BJ (cell line): Measurements from ENCODE around the gene CD22. TPM values are rescaled to one million over a fixed set of nuclear protein-coding genes. Genes with fewer than 3 reads are reported as not detected.
"Not testable (repeated sequence)": the region's sequence is repeated elsewhere in the genome, so short reads cannot be mapped to it uniquely, and the experiment has no call there.

Experiments
- CTCF ChIA-PET: fragments of 350-600 bp; formaldehyde crosslinking; extraction: SDS; loops from one replicate; lab custom pipeline; 2021; ENCODE audit warnings: antibody characterized with exemption, inconsistent platforms; lab: Yijun Ruan, JAX
- POLR2A ChIA-PET: fragments of 300-600 bp; sonication (Branson Sonifier 250); formaldehyde crosslinking; extraction: SDS; loops from one replicate; lab custom pipeline; 2021; ENCODE audit warnings: antibody characterized with exemption; lab: Charles Lee
- DNase-seq: peaks from one replicate; pipeline ENCODE4 v3.0.0-alpha.2; 2011; ENCODE audit warnings: low read depth
- H3K27me3 ChIP-seq: 2 replicates; pipeline ENCODE4 v1.6.0; 2011; ENCODE audit warnings: low read length; ENCODE audit not compliant: control insufficient read depth, insufficient read depth
- H3K36me3 ChIP-seq: 2 replicates; pipeline ENCODE4 v1.5.1; 2011; ENCODE audit warnings: low read length; ENCODE audit not compliant: control insufficient read depth, insufficient read depth
- H3K4me3 ChIP-seq: 2 replicates; pipeline ENCODE4 v1.5.1; 2011; ENCODE audit warnings: low read depth, mild to moderate bottlenecking, control low read depth, low read length
- polyA plus RNA-seq: library from polyadenylated mRNA; depleted of rRNA; stranded (reverse); fragments of >200 nt; gene quantifications from 2 replicates; pipeline ENCODE4 v1.2.3, GENCODE V29; 2011
- TF ChIP-seq, protein P1 (sequence below): IDR thresholded peaks from 2 replicates; pipeline ENCODE4 v1.5.1; 2011; ENCODE audit warnings: low read depth, mild to moderate bottlenecking, control low read depth, inconsistent platforms, low read length, moderate library complexity; ENCODE audit not compliant: insufficient read depth

Gene CD22
- polyA plus RNA-seq, 1 experiment = not detected

DNA sequence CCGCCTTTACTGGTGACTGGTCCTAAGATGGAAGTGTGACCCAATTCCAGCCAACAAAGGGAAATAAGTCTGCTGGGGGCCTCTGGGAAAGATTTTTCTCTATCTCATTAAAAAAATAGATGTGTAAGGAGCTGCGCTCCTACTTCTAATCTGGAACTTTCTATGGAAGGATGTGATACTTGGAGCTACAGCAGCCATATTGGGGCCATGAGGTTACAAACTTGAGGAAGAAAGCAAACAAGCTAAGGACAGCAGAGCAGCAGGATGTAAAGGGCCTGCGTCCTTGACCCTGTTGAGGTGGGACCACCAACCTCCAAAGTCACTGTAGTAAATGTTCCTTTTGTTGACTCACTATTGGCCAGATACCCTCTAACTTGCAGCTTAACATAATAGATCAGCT, 49.4 kb downstream of the CD22 start:
- TF ChIP-seq, protein P1, sequence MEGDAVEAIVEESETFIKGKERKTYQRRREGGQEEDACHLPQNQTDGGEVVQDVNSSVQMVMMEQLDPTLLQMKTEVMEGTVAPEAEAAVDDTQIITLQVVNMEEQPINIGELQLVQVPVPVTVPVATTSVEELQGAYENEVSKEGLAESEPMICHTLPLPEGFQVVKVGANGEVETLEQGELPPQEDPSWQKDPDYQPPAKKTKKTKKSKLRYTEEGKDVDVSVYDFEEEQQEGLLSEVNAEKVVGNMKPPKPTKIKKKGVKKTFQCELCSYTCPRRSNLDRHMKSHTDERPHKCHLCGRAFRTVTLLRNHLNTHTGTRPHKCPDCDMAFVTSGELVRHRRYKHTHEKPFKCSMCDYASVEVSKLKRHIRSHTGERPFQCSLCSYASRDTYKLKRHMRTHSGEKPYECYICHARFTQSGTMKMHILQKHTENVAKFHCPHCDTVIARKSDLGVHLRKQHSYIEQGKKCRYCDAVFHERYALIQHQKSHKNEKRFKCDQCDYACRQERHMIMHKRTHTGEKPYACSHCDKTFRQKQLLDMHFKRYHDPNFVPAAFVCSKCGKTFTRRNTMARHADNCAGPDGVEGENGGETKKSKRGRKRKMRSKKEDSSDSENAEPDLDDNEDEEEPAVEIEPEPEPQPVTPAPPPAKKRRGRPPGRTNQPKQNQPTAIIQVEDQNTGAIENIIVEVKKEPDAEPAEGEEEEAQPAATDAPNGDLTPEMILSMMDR = no peak
- no peak for DNase-seq
- ChIA-PET CTCF (interaction anchor here (0.5 kb wide), 1 partner anchor 29 kb away, joined by 3 read pairs; no protein-coding TSS in a partner anchor), POLR2A (no interaction called here)
- Histone ChIP-seq H3K4me3 (no peak overlapping the region), H3K27me3 (no peaks in the 10 kb centered on the region), H3K36me3 (no peaks in the 10 kb centered on the region)

DNA sequence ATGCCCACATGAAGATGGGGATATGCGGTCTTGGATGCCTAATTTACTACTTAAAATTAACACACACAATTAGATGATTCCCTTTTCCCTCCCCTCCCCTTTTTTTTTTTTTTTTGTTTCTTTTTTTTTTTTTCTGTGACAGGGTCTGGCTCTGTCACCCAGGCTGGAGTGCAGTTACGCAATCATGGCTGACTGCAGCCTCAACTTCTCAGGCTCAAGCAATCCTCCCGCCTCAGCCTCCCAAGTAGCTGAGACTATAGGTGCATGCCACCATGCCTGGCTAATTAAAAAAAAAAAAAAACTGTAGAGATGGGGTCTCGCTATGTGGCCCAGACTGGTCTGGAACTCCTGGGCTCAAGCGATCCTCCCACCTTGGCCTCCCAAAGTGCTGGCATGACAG, 50.6 kb downstream of the CD22 start:
- DNase-seq, POLR2A ChIA-PET, H3K27me3 ChIP-seq, H3K4me3 ChIP-seq, CTCF ChIA-PET, H3K36me3 ChIP-seq: not testable (repeated sequence)

DNA sequence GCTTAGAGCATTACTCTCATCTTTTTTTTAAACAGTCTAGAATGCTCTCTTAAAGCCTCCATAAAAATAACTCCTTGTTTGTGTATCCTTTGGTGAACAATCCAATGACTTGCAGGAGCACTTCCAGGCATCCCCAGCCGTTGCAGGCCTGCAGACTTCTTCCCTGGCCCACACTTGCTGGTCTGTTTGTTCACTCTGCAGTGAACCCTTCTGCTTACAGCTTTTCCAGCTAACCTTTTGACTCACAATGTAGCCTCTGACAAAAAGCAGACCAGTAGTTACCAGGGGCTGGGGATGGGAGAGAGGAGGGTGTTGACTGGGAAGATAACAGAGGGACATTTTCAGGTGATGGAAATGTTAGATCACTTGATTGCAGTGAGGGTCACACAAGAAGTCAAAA, 51.0 kb downstream of the CD22 start:
- TF ChIP-seq, protein P1 = no peak
- no peak for DNase-seq
- no peaks in the 10 kb centered on the region for H3K36me3 ChIP-seq
- POLR2A ChIA-PET = no interaction called here
- no peak overlapping the region for H3K4me3 ChIP-seq
- CTCF ChIA-PET = no interaction called here
- H3K27me3 ChIP-seq = no peaks in the 10 kb centered on the region

DNA sequence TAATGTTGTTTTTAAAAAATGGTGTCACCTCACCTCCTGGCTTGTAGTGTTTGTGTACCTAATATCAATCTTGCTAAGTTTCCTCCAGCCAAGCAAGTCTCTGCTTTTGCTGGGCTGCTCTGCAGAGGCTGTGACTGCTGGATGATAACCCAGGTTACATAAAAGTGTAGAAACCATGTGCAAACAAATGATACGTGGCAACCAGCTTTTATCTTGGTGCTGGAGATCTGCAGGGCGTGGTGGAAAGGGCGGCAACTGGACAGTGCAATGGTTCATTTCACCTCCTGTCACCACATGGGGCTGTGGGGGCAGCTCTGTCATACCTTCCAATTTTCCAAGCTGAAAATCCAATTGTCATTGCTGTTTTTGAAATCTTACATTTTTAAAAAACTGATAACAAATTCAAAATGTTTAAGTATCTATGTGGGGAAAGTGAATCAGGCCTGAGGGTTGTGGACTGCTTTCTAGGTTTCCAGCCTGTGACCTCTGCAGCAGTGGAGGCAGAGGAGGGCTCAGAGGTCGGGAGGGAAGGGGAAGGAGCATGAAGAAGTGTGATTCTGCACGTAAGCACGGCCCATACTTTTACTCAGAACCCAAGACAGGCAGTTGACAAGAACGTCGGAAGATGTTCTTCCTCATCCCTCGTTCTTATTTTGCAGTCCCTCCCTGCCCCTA, 51.6 kb downstream of the CD22 start:
- POLR2A ChIA-PET = no interaction called here

DNA sequence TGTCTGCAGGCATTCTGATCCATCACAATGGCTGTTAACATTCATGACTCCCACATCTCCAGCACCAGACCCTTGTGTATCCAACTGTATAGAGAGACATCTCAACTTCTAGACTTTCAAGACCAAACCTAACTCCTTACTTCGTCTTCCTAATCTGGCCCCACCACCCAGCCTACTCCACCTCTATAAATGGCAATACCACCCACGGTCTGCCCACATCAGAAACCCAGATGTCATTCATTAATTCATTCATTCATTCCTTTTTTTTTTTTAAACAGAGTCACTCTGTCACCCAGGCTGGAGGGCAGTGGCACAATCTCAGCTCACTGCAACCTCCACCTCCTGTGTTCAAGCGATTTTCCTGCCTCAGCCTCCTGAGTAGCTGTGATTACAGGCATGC, 52.3 kb downstream of the CD22 start:
- TF ChIP-seq, protein P1 = no peak
- ChIA-PET POLR2A (no interaction called here), CTCF (no interaction called here)
- Histone ChIP-seq H3K4me3 (no peak overlapping the region), H3K36me3 (no peaks in the 10 kb centered on the region), H3K27me3 (no peaks in the 10 kb centered on the region)
- no peak for DNase-seq

More for the DNA sequence above, 51.6 kb downstream of the CD22 start:
- TF ChIP-seq, protein P1 = no peak
- CTCF ChIA-PET = no interaction called here
- Histone ChIP-seq H3K36me3 (no peaks in the 10 kb centered on the region), H3K27me3 (no peaks in the 10 kb centered on the region), H3K4me3 (no peak overlapping the region)
- no peak for DNase-seq

DNA sequence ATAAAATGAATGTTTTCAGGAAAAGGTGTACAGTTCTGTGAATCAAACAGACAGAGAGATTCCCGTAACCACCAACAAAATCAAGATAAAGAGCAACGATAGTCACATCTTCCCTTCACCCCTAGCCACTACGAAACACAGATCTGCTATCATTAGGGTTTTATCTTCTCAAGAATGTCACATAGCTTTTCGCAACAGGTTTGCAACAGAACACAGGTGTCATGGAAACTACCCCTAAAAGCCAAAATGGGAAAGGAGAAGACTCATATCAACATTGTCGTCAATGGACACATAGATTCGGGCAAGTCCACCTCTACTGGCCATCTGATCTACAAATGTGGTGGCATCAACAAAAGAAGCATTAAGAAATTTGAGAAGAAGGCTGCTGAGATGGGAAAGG, 52.9 kb downstream of the CD22 start:
- Histone ChIP-seq H3K36me3 (no peaks in the 10 kb centered on the region), H3K4me3 (no peak overlapping the region), H3K27me3 (no peaks in the 10 kb centered on the region)
- ChIA-PET POLR2A (no interaction called here), CTCF (no interaction called here)
- TF ChIP-seq, protein P1 = no peak
- DNase-seq = no peak
